Naive thymus-derived CD4-positive, alpha-beta T cell (primary cell): Measurements from ENCODE around the gene IFITM5. TPM values are rescaled to one million over a fixed set of nuclear protein-coding genes. Genes with fewer than 3 reads are reported as not detected.

Experiments
- ATAC-seq: fragments of 150-1000 bp; cut with Tn5 transposase; 2 replicates; pipeline ENCODE4 v1.10.0; 2021; ENCODE audit warnings: mild to moderate bottlenecking, moderate library complexity
- CTCF ChIA-PET: fragments of 350-600 bp; sonication (Branson Sonifier 250); formaldehyde crosslinking; loops from one replicate; lab custom pipeline; 2021; ENCODE audit warnings: antibody characterized with exemption; lab: Charles Lee
- POLR2A ChIA-PET: fragments of 350-600 bp; sonication (Branson Sonifier 250); formaldehyde crosslinking; loops from one replicate; lab custom pipeline; 2021; ENCODE audit warnings: antibody characterized with exemption, inconsistent platforms; lab: Charles Lee
- DNase-seq, 9 donors: peaks; one replicate each; pipeline versions ENCODE4 v3.0.0 to v3.0.0-alpha.2; 2020 to 2022; ENCODE audit warnings: mixed read lengths in 1 of 9
- H3K27ac ChIP-seq: one replicate; pipeline ENCODE4 v1.7.0; 2013; ENCODE audit warnings: mild to moderate bottlenecking, low read depth, low read length, moderate library complexity
- H3K27me3 ChIP-seq, 2 donors: one replicate each; pipeline ENCODE4 v1.7.0; 2013; ENCODE audit warnings: low read length in 2 of 2, mild to moderate bottlenecking in 2 of 2, moderate library complexity in 2 of 2; ENCODE audit not compliant: control insufficient read depth in 2 of 2, insufficient read depth in 2 of 2
- H3K36me3 ChIP-seq, 3 experiments: 1 replicate in 2 of 3; 2 replicates in 1 of 3; pipeline ENCODE4 v1.7.0; 2013; ENCODE audit warnings: low read length in 3 of 3, mild to moderate bottlenecking in 3 of 3, moderate library complexity in 1 of 3; ENCODE audit not compliant: insufficient read depth in 3 of 3, control insufficient read depth in 2 of 3
- H3K4me1 ChIP-seq, 2 donors: one replicate each; pipeline ENCODE4 v1.7.0; 2013; ENCODE audit warnings: low read length in 2 of 2, mild to moderate bottlenecking in 2 of 2, moderate library complexity in 1 of 2; ENCODE audit not compliant: control insufficient read depth in 2 of 2, insufficient read depth in 2 of 2
- H3K4me3 ChIP-seq: 2 replicates; pipeline ENCODE4 v1.7.0; 2013; ENCODE audit warnings: mild to moderate bottlenecking, low read length
- H3K9me3 ChIP-seq, 3 experiments: 1 replicate in 2 of 3; 2 replicates in 1 of 3; pipeline ENCODE4 v1.7.0; 2013; ENCODE audit warnings: low read length in 3 of 3; ENCODE audit not compliant: control insufficient read depth in 2 of 3
- H3K27ac Mint-ChIP-seq, 9 donors: one replicate each; pipeline ENCODE4 v1.8.0; 2020 to 2022; ENCODE audit warnings: mixed read lengths in 9 of 9, mild to moderate bottlenecking in 8 of 9, moderate library complexity in 5 of 9, inconsistent platforms in 2 of 9
- H3K27me3 Mint-ChIP-seq, 5 donors: one replicate each; pipeline ENCODE4 v1.8.0; 2021 to 2022; ENCODE audit warnings: mixed read lengths in 5 of 5, mild to moderate bottlenecking in 1 of 5
- H3K36me3 Mint-ChIP-seq, 5 donors: one replicate each; pipeline ENCODE4 v1.8.0; 2020 to 2022; ENCODE audit warnings: mixed read lengths in 5 of 5, mild to moderate bottlenecking in 3 of 5, inconsistent platforms in 1 of 5
- H3K4me1 Mint-ChIP-seq, 7 donors: one replicate each; pipeline ENCODE4 v1.8.0; 2020 to 2022; ENCODE audit warnings: mixed read lengths in 7 of 7, mild to moderate bottlenecking in 3 of 7, inconsistent platforms in 1 of 7
- H3K4me3 Mint-ChIP-seq, 10 donors: one replicate each; pipeline ENCODE4 v1.8.0; 2020 to 2022; ENCODE audit warnings: mild to moderate bottlenecking in 10 of 10, mixed read lengths in 10 of 10, moderate library complexity in 6 of 10, inconsistent platforms in 2 of 10
- H3K9me3 Mint-ChIP-seq, 11 donors: one replicate each; pipeline ENCODE4 v1.8.0; 2020 to 2022; ENCODE audit warnings: mixed read lengths in 11 of 11, mild to moderate bottlenecking in 4 of 11, inconsistent platforms in 1 of 11, moderate library complexity in 1 of 11
- intact Hi-C, 2 donors: fragments of 100-400 bp; cut with micrococcal nuclease; formaldehyde crosslinking; loops; one replicate each; pipeline ENCODE4 v1.15.1; 2023
- polyA plus RNA-seq, 2 donors: library from polyadenylated mRNA; unstranded; fragments of 300-500 nt; fragmentation: Illumina TruSeq; gene quantifications; one replicate each; pipeline ENCODE4 v1.2.3, GENCODE V29; 2021
- total RNA-seq, 6 experiments: library from RNA in 5 of 6; stranded (reverse) in 5 of 6; gene quantifications; 1 replicate in 5 of 6; 2 replicates in 1 of 6; pipeline ENCODE4 v1.2.3 and lab custom pipeline; 2021 to 2026

IFITM5 gene
- total and polyA plus RNA-seq, 7 experiments from 2014 or later: not detected

DNA sequence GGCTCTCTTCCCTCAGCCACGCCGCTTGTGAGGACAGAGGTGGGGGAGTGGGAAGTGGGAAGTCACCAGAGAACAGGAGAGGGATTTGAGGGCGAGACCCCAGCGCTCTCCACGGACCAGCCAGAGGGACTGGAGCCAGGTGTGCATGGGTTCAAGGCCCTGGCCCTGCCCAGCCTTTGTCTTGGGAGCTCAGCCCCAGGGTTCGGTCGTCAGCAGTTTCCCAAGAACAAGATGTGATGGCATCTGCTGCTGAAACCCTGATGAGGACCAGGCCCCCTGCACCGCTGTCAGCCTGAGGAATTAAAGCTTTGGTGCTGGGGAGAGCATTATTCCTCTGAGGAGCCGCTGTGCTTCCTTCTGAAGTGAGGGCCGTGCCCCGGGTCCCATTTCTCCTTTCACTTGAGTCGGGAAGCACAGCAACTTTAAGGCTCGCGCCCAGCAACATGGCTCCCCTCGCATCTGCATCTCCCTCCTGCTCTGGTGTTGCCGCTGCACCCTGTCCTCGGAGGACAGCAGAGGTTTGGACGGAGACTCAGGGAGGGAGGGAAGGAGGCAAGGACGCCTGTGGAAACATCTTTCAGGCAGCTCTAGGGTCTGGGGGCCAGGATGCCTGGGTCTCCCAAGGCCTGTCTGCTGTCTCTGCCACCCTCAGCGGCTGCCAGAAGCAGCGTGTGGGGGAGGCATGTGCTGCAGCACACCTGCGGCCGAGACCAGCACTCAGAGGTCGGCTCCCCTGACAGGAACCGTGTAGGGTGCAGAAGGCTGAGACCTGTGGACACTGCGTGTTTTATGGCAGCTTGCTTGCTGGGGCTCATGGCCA is 3.8 kb downstream of the IFITM5 start:
- no peaks in the 10 kb centered on the region for H3K9me3 Mint-ChIP-seq
- CTCF ChIA-PET: interaction anchor here (2.2 kb wide), 1 partner anchor 45 kb away, joined by 10 read pairs; no protein-coding TSS in a partner anchor
- H3K9me3 ChIP-seq: no peaks in the 10 kb centered on the region
- DNase-seq: no peak
- intact Hi-C loops: no loop called here
- no peaks in the 10 kb centered on the region for H3K27me3 ChIP-seq
- peaks cover 0 to 8% (median 0%) of the 10 kb centered on the region in 5 donors for H3K36me3 Mint-ChIP-seq
- ATAC-seq: no peak
- no peak overlapping the region for H3K27ac ChIP-seq
- H3K4me1 ChIP-seq: peaks cover 19 to 26% of the 10 kb centered on the region in 2 donors
- H3K27ac Mint-ChIP-seq: peak overlapping the region in 4 of 9 donors; percentile 51 to 63 (median 52)
- POLR2A ChIA-PET: interaction anchor here (0.7 to 1.0 kb wide), 4 partner anchors 9 to 134 kb away, joined by 3 read pairs; partner anchors contain the start of gene IFITM2
- H3K4me1 Mint-ChIP-seq: peaks cover 18 to 37% (median 20%) of the 10 kb centered on the region in 7 donors
- H3K4me3 ChIP-seq: no peak overlapping the region
- peak overlapping the region in 1 of 10 donors; percentile 45 for H3K4me3 Mint-ChIP-seq
- H3K36me3 ChIP-seq: peaks cover 0 to 43% (median 8%) of the 10 kb centered on the region in 3 experiments
- peaks cover 0 to 7% (median 0%) of the 10 kb centered on the region in 5 donors for H3K27me3 Mint-ChIP-seq

DNA sequence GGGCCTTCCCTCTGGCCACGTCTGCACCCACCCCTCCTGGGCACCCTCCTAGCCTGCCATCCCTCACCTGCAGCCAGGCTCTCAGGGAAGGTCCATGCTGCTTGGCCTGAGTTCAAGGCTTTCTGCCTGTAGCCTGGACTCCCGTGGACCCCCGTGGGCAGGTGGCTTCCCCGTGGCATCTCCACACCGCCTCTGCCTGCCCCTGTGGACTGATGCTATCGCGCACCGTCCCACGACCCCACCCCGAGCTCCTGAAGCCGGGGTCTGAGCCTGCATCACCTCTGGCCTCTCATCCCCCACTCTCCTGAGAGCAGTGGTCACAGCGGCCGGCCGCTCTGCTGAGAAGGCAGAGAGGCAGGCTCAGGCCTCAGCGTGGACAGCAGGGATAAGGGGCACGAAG is 4.5 kb downstream of the IFITM5 start:
- Histone ChIP-seq H3K4me3 (no peak overlapping the region), H3K9me3 (no peaks in the 10 kb centered on the region), H3K36me3 (peaks cover 0 to 46% (median 8%) of the 10 kb centered on the region in 3 experiments), H3K4me1 (peaks cover 24 to 30% of the 10 kb centered on the region in 2 donors), H3K27ac (no peak overlapping the region), H3K27me3 (no peaks in the 10 kb centered on the region)
- intact Hi-C loops: no loop called here
- Mint-ChIP-seq H3K4me1 (peaks cover 16 to 36% (median 24%) of the 10 kb centered on the region in 7 donors), H3K9me3 (no peaks in the 10 kb centered on the region), H3K36me3 (peaks cover 0 to 10% (median 0%) of the 10 kb centered on the region in 5 donors), H3K27me3 (peaks cover 0 to 1% (median 0%) of the 10 kb centered on the region in 5 donors), H3K27ac (peak overlapping the region in 2 of 9 donors; percentile 51 to 52), H3K4me3 (no peak overlapping the region)
- DNase-seq (no peak), ATAC-seq (no peak)
- POLR2A ChIA-PET: interaction anchor here (0.8 to 1.2 kb wide), 3 partner anchors 26 to 44 kb away, joined by 3 to 4 read pairs (median 3); no protein-coding TSS in a partner anchor
- CTCF ChIA-PET: interaction anchor here (2.2 kb wide), 1 partner anchor 44 kb away, joined by 10 read pairs; no protein-coding TSS in a partner anchor

DNA sequence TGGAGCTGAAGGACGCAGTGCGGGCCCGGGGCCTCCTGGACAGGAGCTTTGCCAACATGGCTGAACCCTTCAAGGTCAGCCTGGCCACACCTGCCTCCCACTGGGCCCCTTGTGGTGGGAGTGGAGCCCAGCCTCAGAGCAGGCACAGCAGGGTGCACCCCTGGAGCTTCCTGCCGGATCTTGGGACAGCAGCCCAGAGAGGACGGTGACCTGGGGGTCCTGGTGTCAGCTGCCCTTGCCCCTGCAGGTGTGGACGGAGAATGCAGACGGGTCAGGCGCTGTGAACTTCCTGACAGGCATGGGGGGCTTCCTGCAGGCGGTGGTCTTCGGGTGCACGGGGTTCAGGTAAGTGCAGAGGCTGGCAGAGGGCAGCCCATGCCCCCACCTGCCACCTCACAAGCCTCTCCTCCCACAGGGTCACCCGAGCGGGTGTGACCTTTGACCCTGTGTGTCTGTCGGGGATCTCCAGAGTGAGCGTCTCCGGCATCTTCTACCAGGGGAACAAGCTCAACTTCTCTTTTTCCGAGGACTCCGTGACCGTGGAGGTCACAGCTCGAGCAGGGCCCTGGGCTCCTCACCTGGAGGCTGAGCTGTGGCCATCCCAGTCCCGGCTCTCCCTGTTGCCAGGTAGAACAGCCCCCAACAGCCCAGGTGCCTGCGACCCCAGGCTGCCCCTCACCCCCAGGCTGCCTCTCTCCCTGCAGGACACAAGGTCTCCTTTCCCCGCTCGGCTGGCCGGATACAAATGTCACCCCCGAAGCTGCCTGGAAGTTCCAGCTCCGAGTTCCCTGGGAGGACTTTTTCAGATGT is 5.3 kb downstream of the IFITM5 start:
- H3K4me3 Mint-ChIP-seq: no peak overlapping the region
- intact Hi-C loops: no loop called here

GRCh38 chr11:293271-293851 is 6.0 kb downstream of the IFITM5 start:
- ATAC-seq: no peak
- CTCF ChIA-PET: interaction anchor here (2.2 kb wide), 1 partner anchor 43 kb away, joined by 10 read pairs; no protein-coding TSS in a partner anchor
- H3K27me3 Mint-ChIP-seq: no peaks in the 10 kb centered on the region
- peaks cover 16 to 36% (median 25%) of the 10 kb centered on the region in 7 donors for H3K4me1 Mint-ChIP-seq
- H3K27me3 ChIP-seq: no peaks in the 10 kb centered on the region
- intact Hi-C loops: no loop called here
- H3K4me3 Mint-ChIP-seq: no peak overlapping the region
- no peaks in the 10 kb centered on the region for H3K9me3 Mint-ChIP-seq
- no peaks in the 10 kb centered on the region for H3K9me3 ChIP-seq
- peaks cover 0 to 10% (median 0%) of the 10 kb centered on the region in 5 donors for H3K36me3 Mint-ChIP-seq
- POLR2A ChIA-PET: interaction anchor here (0.7 to 15.1 kb wide), 3 partner anchors 12 to 75 kb away, joined by 3 to 192 read pairs (median 3); partner anchors contain the start of gene NLRP6
- H3K4me1 ChIP-seq: peaks cover 27% of the 10 kb centered on the region in 2 donors
- H3K4me3 ChIP-seq: no peak overlapping the region
- no peak overlapping the region for H3K27ac ChIP-seq
- no peak for DNase-seq
- no peak overlapping the region for H3K27ac Mint-ChIP-seq
- peaks cover 0 to 48% (median 8%) of the 10 kb centered on the region in 3 experiments for H3K36me3 ChIP-seq

More for the DNA sequence above, 5.3 kb downstream of the IFITM5 start:
- H3K27ac ChIP-seq: no peak overlapping the region
- H3K4me1 ChIP-seq: peaks cover 28 to 34% of the 10 kb centered on the region in 2 donors
- peak overlapping the region in 2 of 9 donors; percentile 19 to 46 for H3K27ac Mint-ChIP-seq
- ChIA-PET POLR2A (interaction anchor here (0.7 to 1.2 kb wide), 4 partner anchors 12 to 74 kb away, joined by 3 to 4 read pairs (median 3); no protein-coding TSS in a partner anchor), CTCF (interaction anchor here (2.2 kb wide), 1 partner anchor 43 kb away, joined by 10 read pairs; no protein-coding TSS in a partner anchor)
- DNase-seq: no peak
- H3K9me3 ChIP-seq: no peaks in the 10 kb centered on the region
- ATAC-seq: no peak
- no peaks in the 10 kb centered on the region for H3K27me3 ChIP-seq
- H3K27me3 Mint-ChIP-seq: no peaks in the 10 kb centered on the region
- no peak overlapping the region for H3K4me3 ChIP-seq
- peaks cover 0 to 46% (median 8%) of the 10 kb centered on the region in 3 experiments for H3K36me3 ChIP-seq
- peaks cover 0 to 10% (median 0%) of the 10 kb centered on the region in 5 donors for H3K36me3 Mint-ChIP-seq
- no peaks in the 10 kb centered on the region for H3K9me3 Mint-ChIP-seq
- H3K4me1 Mint-ChIP-seq: peaks cover 16 to 41% (median 25%) of the 10 kb centered on the region in 7 donors

- peaks cover 0 to 53% (median 8%) of the 10 kb centered on the region in 3 experiments for H3K36me3 ChIP-seq
- intact Hi-C loops: no loop called here
- peak overlapping the region; percentile 23 for H3K27ac ChIP-seq
- H3K4me1 ChIP-seq: peaks cover 18% of the 10 kb centered on the region in 2 donors
- H3K36me3 Mint-ChIP-seq: peaks cover 0 to 15% (median 0%) of the 10 kb centered on the region in 5 donors
- no peaks in the 10 kb centered on the region for H3K27me3 ChIP-seq
- H3K4me3 ChIP-seq: no peak overlapping the region
- peaks cover 11 to 34% (median 26%) of the 10 kb centered on the region in 7 donors for H3K4me1 Mint-ChIP-seq
- ChIA-PET POLR2A (interaction anchor here (1.0 to 15.1 kb wide), 2 partner anchors 16 to 24 kb away, joined by 6 to 192 read pairs; partner anchors contain the start of gene NLRP6), CTCF (no interaction called here)
- H3K27me3 Mint-ChIP-seq: peaks cover 0 to 7% (median 0%) of the 10 kb centered on the region in 5 donors
- H3K9me3 Mint-ChIP-seq: peaks cover 0 to 4% (median 0%) of the 10 kb centered on the region in 11 donors
- DNase-seq: no peak
- no peak overlapping the region for H3K4me3 Mint-ChIP-seq
- H3K9me3 ChIP-seq: no peaks in the 10 kb centered on the region
- no peak for ATAC-seq
- H3K27ac Mint-ChIP-seq: peak overlapping the region in 2 of 9 donors; percentile 42 to 43
Observed at GRCh38 chr11:292211-293121, 6.9 kb downstream of the IFITM5 start.
